AG08396 (cell line): ENCODE data around the gene FOXO3.
"Not testable (repeated sequence)": the region's sequence is repeated elsewhere in the genome, so short reads cannot be mapped to it uniquely, and the experiment has no call there.

Experiments
- DNase-seq: peaks from one replicate; pipeline ENCODE4 v3.0.0; 2012; ENCODE audit warnings: low spot score, mixed read lengths

The FOXO3 gene

DNA sequence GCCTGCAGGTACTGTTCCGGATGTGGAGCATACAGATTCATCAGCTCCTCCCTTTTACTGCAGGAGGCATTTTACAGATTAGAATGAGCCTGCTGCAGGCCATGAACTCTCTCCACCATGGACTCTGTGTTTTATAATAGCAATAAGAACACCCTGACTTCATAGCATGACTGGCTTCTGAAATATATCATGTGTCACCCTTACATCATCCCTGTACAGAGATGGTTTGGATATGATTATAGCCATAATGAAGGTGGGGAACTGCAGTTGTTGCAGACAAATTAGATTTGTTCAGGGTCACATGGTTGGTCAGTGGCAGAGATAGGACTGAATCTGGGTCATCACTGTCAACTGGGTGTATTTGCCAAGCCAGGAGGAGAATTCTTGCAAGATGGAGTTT is 100.7 kb downstream of the FOXO3 start:
- DNase-seq, result peak; percentile 18

DNA sequence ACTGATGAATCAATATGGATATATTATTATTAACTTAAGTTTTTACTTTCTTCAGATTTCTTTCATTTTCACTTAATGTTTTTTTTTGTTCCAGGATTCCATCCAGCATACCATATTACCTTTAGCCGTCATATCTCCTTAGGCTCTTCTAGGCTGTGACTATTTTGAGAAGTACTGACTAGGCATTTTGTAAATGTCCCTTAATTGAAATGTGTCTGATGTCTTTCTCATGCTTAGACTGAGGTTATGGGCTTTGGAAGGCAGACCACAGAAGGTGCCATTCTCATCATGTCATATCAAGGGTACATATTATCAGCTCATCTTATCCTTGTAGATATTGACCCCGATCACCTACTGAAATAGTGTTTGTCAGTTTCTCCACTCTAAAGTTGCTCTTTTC is 101.3 kb downstream of the FOXO3 start:
- no peak for DNase-seq

DNA sequence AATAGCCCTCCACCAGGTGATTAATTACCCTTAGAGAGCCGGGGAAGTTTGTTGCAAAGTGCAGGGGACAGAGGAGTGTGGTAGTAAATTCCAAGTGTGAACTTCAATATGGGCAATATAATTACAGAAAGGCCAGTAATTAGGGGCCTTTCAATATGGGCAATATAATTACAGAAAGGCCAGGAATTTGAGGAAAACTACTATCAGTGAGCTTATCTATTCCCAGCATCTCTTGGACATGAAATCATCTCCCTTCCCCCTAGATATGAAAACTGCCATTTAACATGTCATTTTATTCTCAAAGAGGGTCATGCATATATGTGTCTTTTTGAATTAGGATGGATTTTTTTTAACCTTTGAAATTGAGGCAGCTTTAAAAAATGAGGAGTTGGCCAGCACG is 102.0 kb downstream of the FOXO3 start:
- no peak for DNase-seq

DNA sequence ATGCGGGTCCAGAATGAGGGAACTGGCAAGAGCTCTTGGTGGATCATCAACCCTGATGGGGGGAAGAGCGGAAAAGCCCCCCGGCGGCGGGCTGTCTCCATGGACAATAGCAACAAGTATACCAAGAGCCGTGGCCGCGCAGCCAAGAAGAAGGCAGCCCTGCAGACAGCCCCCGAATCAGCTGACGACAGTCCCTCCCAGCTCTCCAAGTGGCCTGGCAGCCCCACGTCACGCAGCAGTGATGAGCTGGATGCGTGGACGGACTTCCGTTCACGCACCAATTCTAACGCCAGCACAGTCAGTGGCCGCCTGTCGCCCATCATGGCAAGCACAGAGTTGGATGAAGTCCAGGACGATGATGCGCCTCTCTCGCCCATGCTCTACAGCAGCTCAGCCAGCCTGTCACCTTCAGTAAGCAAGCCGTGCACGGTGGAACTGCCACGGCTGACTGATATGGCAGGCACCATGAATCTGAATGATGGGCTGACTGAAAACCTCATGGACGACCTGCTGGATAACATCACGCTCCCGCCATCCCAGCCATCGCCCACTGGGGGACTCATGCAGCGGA is 102.9 kb downstream of the FOXO3 start:
- not testable (repeated sequence) for DNase-seq

DNA sequence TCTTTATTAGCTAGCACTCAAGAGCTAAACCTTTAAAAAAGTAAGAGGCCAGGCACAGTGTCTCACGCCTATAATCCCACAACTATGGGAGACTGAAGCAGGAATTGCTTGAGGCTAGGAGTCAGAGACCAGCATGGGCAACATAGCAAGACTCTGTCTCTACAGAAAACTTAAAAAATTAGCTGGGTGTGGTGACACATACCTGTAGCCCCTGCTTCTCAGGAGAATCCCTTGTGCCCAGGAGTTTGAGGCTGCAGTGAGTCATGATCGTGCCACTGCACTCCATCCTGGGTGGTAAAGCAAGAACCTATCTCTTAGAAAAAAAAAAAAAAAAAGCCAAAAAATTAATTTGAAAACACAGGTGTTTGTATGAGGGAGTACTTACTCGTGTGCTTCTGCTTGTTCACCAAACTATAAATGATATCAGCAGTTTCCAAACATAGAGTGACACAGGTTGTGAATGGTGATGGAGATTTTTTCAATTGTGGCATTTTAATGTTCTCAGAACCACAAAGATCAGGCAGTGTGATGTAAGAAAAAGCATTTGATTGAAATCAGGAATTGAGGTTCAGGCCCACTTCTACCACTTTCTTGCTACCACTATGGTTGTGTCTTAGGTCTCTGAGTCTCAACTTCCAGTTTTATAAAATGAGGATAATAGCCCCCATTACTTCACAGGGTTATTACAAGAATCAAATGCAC is 104.9 kb downstream of the FOXO3 start:
- DNase-seq, result no peak

DNA sequence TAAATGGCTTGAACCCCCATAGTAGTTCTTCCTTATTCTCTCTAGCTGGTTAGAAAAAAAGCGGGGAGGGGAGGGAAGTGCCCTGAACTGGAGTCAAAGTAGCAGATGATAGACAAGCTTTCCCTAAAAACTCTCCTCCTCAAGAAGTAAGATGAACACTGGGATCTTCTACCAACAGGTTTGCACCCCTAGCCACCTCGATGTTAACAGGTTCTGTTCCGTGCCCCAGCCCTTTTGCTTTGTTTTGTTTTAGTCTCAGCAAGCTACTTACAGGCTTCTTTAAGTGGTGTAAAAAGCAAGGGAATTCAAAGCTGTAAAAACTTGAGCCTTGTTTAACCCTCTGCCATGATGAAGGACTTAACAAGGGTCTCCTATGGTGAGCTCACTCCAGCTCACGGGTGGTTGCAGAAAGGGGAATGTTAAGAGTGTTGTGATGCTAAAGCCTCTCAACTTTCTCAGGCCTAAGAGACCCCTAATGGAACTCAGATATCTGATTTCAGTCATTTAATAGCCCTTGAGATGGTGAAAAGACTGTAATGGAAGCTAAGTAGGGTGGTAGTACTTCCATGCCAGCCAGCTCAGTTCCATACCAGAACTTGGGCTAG is 106.0 kb downstream of the FOXO3 start:
- no peak for DNase-seq

DNA sequence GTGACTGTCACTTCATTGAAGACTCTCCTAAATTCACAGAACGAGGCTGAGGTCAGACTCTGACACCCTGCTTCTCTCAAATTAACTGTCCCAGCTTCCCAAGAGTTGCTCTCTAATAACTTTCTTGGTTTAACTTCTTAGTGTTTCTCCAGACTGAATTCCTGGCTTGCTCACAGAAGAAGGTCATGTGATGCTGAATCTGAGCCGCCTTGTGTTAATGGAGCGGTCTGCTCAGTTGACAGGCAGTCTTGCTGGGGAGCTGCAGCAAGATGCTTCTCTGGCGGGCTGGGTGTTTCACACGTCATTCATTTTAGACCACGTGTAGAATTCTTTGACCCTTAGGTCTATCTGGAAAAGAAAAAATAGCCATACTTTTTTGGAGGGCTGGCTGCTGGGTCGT is 107.3 kb downstream of the FOXO3 start:
- peak; percentile 52 for DNase-seq

DNA sequence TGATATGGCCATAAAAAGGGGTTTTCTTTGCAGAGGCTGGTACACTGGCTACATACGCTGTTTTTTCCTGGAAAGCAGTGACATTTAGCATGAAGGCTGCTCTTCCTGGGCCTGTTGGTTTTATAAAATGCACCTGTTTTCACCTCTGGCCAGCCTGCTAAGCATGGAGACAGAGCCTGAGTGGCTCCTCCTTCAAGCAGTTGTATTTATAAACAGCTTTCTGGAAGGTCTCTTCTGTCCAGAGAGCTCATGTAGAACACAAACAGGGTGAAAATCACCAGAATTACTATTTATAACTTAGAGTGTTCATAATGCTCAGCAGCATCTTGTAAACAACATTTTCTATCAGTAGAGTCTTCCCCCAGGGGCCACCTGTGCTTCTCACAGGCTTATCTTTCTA is 109.0 kb downstream of the FOXO3 start:
- no peak for DNase-seq

DNA sequence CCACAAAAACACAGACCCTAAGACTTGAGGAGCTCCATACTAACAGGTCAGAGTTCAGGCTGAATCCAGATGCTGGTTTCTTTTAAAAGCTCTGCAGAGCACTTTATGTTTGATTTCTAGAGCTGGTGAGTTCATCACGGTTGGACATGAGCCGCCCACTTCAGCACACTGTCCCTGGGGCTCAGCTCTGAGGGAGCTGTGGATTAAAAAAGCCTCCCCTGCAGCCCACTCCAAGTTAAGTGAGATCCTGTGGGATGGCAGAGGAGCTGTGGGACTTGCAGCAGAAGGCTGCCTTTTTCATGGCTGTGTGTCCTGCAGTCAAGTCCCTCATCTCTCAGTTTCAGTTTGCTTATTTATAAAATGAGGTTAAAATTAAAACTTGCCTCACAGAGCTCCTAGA is 110.5 kb downstream of the FOXO3 start:
- no peak for DNase-seq

DNA sequence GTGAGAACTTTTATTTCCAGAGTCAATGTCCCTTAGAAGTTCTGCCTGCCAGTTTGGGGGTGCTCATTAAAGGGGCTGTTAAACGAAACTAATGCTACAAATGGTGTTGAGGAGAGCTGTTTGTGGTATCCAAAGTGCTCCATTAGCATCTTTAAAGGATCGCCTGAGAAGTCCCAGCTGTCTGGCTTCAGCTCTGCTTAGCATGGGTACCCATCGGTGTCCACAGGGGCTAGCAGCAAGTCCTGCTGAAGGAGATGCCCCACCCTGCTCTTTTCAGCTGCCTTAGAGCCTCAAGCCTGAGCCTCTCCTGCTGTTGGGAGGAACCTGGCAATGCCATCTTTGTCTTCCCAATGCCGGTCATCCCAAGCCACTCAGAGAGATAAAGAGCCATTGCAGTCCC is 111.1 kb downstream of the FOXO3 start:
- no peak for DNase-seq

DNA sequence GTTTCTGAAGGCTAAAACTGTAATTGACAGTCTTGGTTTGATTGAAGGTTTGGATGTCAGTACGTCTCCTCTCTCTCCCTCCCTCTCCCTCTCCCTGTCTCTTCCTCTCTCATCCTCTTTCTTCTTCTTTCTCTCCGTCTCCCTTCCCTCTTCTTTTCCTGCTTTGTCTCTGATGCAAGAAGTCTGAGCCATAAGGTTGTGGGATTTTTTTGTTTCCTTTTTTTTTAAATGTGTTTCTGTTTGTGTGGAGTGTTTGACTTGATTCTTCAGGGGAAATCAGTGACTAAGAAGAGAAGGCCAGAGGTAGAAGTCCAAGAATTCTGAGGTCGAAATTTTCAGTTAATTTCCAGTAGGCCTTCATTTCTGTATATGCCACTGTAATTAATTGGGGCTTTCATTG is 111.9 kb downstream of the FOXO3 start:
- DNase-seq, result no peak

DNA sequence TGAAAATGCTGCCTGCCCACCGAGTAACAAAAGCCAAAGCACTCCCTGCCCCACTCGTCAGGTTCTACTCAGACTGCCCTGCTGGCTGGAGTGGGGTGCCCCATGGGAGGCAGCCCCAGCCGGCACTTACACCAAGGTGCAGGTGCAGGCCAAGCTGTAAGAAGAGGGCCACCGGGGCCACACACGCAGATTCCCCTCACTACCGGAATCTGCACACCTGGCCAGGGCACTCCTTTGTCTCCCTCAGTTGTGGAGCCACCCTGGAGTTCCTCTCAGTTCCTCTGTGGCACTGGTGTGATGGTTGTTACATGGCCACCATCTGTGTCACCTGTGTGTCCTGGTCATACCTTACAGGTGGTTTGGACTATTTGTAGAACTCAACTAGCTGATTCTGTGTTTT is 112.4 kb downstream of the FOXO3 start:
- DNase-seq, result no peak

DNA sequence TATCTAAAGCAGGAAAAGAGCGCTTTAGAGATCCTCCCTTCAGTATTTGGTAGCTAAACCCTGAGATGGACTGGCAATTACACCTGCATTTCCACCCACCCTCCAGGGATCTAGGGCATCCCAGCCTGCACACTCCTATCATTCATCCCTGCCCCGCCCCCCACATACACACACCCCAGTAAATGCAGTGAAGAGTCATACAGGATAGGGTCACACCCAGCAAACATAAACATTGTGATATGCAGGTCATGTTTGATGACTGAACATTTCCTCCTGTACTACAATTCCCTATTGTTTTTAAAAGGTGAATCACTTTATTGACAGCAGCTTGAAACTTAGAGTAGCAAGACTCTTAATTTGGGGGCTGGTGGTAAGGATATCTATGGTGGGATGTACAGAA is 112.9 kb downstream of the FOXO3 start:
- DNase-seq, result no peak

DNA sequence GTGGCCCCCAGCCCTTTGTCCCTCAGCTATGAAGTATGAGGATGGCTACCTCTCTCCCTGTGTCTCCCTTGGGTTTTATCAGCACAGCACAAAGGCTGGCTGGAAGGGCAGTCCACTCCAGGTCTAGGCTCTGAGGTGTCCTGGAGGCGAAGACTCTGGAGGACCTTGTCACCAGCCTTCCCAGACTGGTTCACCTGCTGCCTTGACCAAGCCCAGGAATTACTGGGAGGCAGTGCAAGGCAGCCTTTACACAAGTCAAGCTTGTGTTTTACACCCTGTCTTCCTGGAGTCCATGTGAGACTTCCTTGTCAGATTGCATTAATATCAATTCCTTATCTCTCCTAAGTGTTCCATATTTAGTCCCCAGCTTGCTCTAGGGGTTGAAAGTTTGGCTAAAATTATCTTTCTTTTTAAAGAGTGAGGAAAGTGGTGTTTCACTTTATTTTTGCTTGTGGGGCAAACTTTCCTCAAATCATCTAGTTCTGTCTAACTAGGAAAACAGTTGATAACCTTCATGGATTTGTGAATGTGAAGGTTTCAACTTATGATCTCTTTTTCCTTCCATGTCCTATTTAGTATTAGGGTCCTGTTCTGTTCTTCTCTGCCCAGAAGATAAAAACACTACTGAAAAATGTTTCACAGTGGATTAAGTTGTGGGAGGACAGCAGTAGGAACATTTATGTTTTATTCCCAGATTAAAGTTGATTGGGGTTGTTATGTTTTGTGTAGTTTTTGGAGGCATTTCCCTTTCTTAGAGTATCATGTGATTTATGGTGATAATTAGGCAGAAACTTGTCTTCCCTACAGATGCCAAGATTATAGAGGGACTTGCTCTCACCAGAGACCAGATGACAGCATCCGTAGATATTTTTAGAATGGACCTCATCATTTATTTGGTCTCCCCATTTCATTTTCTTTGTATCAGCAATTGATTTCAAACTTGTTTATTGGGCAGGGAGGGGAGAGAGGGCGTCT is 114.8 kb downstream of the FOXO3 start:
- DNase-seq, result no peak

DNA sequence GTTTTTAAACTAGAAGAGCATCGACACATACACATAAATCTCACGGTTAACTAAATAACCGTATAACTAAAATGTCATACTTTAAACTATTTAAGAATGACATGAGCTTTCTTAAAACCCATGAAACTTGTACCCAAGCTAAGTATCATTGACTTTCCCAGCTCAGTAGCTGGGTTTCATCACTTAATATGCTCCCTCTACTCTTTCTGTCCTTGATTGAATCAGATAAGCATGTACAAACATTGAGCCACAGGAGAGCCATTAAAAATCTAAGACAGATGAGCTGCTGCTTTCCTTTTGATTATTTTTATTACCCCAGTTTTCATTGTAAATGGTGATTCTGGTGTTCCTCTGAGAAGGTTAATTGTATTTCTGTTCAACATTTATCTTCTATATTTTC is 115.8 kb downstream of the FOXO3 start:
- no peak for DNase-seq

DNA sequence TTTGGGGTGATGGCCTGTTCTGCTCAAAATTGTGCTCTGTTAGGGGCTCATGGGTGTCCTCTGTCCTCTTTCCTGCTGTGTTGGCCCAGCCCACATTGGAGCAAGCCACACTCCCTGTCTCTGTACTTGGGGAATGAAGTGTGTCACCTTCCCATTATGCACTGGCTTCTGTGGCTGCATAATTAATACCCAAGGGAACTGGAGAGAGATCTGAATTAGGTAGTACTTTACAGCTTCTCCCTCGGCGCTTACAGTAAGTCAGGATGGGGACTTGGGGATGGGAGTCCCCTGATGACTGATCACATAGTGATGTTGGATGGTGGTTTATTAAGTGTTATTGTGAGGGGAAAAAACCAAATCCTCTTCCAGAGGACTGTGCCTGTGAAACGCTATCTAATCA is 116.6 kb downstream of the FOXO3 start:
- DNase-seq, result no peak

DNA sequence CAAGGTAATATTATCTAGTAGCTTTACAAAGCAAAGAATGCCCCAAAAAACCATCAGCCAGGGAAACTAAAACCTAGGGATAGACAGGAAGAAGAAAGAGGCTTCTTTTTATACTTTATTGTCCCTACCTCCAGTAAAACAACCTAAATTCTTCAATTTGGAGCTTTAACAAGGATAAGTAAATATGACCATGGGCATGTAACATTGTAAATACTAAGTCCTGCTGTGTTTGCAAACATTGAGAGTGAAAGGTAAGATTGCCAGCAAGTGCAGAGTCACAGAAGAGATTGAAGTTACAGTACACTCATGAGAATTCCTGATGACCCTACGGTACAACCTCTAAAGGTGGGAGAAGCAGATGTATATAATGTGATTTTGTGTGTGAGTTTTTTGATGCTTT is 117.2 kb downstream of the FOXO3 start:
- DNase-seq, result no peak

DNA sequence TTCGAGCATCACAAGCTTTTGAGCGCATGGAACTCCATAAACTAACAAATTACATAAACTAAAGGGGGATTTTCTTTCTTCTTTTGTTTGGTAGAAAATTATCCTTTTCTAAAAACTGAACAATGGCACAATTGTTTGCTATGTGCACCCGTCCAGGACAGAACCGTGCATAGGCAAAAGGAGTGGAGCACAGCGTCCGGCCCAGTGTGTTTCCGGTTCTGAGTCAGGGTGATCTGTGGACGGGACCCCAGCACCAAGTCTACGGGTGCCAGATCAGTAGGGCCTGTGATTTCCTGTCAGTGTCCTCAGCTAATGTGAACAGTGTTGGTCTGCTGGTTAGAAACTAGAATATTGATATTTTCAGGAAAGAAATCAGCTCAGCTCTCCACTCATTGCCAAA is 119.6 kb downstream of the FOXO3 start:
- not testable (repeated sequence) for DNase-seq

DNA sequence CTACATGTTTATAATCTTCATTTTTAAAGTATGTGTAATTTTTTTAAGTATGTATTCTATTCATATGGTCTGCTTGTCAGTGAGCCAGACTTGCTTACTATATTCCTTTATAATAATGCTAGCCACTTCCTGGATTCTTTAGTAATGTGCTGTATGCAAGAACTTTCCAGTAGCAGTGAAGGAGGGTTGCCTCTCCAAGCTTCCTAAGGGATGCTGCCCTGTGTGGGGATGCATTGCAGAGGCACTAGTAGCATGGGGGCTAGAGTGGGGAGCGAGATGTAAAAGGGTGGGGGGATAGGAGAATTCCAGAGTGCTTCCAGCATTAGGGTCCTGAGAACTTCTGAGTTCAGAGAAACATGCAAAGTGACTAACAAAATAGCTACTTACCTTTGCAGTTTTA is 121.0 kb downstream of the FOXO3 start:
- not testable (repeated sequence) for DNase-seq

DNA sequence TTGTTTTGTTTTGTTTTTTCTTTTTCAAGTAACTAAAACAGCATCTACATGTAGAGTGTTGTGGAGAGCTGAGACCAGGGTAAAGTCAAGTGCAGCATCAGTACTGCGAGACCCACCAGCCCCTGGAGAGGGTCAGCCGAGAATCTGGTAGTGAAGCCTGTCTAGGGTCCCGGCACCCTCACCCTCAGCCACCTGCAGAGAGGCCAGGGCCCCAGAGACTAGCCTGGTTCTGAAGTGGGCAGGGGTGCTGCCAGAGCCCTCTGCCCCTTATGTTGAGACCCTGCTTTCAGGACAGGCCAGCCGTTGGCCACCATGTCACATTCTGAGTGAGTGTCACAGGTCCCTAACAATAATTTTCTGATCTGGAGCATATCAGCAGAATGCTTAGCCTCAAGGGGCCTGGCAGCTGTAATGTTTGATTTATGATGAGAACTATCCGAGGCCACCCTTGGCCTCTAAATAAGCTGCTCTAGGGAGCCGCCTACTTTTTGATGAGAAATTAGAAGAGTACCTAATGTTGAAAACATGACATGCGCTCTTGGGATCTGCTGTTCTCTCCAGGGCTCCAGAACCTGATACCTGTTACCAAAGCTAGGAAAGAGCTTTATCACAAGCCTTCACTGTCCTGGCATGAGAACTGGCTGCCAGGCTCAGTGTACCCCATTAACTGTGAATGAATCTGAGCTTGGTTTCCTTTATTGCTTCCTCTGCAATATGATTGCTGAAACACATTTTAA is 121.8 kb downstream of the FOXO3 start:
- not testable (repeated sequence) for DNase-seq

DNA sequence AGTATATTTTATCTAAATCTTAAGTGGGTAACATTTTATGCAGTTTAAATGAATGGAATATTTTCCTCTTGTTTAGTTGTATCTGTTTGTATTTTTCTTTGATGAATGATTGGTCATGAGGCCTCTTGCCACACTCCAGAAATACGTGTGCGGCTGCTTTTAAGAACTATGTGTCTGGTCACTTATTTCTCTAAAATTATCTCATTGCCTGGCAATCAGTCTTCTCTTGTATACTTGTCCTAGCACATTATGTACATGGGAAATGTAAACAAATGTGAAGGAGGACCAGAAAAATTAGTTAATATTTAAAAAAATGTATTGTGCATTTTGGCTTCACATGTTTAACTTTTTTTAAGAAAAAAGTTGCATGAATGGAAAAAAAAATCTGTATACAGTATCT is 123.3 kb downstream of the FOXO3 start:
- DNase-seq, result not testable (repeated sequence)

DNA sequence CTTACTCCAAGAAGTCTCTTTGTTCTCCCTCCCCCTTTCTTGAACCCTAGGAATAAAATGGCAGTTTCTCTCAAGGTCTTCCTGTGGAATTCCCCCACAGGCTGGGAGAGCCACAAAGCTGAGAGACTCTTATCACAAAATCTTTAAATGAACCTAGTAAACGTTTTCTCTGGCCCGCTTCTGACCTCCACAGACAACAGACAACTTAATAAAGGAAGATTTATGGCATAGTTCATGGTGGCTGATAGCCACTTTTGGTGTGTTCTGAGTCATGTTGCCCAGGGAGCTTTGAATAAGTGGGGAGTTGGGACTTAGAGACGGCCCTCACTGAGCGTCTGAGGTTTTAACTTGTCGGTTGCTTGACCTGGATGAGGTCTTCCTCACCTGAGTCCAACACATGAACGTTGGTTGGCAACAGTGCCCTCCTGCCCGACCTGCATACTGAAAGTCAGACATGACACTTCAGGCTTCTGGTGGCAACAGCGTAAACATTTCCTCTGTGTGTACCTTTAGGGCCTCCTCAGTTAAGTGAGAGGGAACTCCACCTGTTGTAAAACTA is 124.1 kb downstream of the FOXO3 start:
- DNase-seq, result no peak
